ENCODE data around the gene ZNF653.

DNA sequence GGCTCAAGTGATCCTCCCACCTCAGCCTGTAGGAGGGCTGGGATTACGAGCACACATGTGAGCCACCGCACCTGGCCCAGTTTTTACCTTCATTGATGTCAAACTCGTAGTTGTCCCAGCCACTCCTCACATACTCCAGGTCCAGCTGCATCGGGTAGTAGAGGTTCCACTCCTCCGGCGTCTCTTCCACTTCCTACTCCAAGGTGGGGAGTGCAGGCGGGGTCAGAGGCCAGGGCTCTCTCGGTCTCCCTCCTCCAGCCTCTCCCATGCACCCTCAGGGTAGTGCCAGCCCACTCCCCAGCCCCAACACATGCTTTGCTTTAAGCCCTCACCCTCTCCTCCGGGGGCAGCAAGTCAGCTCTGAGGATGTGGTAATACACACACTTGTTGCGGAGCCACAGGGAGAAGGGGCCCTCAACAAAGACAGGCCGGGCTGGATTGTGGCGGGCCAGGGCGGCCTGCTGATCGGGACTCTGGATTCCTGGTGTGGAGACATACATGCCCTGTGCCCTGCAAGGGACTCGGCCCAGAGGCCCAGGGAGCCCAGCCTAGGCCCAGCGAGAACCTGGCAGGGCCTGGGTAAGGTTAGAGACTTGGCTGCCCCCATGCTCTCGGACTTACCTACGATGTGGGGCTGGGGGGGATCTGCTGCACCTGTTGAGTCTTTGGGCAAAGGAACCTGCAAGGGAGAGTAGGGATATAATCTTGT is 1.9 kb upstream of the ZNF653 start:
- no peak for TF ChIP-seq GATA3 (IDR thresholded peaks at IDR 0.05; ENCODE audit: low read depth, low read length)
- no peak for TF ChIP-seq GATA2 (IDR thresholded peaks at IDR 0.05; ENCODE audit: low read depth, low read length)

Data from SH-SY5Y (cell line).